Measurements from ENCODE around the gene OR10A3. TPM values are rescaled to one million over a fixed set of nuclear protein-coding genes. Genes with fewer than 3 reads are reported as not detected.

Gene OR10A3
- total and polyA plus RNA-seq, 2 of the 8 experiments (the other 6 are each of a cell fraction or from before 2014, with no cell fraction given) = not detected

DNA sequence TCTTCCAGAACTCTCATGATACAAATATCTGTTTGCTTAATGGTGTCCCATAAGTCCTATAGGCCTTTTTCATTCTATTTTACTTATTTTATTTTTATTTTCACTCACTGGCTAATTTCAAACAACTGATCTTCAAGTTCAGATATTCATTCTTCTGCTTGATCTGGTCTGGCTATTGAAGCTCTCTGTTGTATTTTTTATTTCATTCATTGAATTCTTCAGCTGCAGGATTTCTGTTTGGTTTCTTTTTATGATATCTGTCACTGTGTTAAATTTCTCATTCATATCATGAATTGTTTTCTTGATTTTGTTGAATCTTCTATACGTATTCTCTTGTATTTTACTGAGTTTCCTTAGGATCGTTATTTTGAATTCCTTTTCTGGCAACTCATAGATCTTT lies 2.6 kb upstream of the OR10A3 start (continued):
- no peak for TF ChIP-seq CTCF (IDR thresholded peaks at IDR 0.05; ENCODE audit: control extremely low read depth in 1 of 3, insufficient read depth in 1 of 3, low read depth in 1 of 3, low read length in 3 of 3)
- no peak for TF ChIP-seq SIN3A (conservative IDR thresholded peaks at IDR 0.05 in 1 of 2, IDR thresholded peaks at IDR 0.05 in 1 of 2; ENCODE audit: low read depth in 1 of 2, low read length in 2 of 2)
- TF ChIP-seq PHF8 (conservative IDR thresholded peaks at IDR 0.05; ENCODE audit: low read depth, low read length) = no peak

All from H1 (cell line).